ENCODE measurements around the gene COX8C.
"Not testable (repeated sequence)": the region's sequence is repeated elsewhere in the genome, so short reads cannot be mapped to it uniquely, and the experiment has no call there.

Gene COX8C

GRCh38 chr14:93348292-93348691, 1.3 kb downstream of the COX8C start:
- no peak for DNase-seq
- H3K27ac ChIP-seq = no peak overlapping the region; the same call in 1 of the 2 replicates

GRCh38 chr14:93354873-93355272, 7.9 kb downstream of the COX8C start:
- H3K27ac ChIP-seq; H3K36me3 ChIP-seq; H3K9me3 ChIP-seq (ENCODE audit: severe bottlenecking); DNase-seq; H3K4me3 ChIP-seq (ENCODE audit: low read depth, low read length); H3K27me3 ChIP-seq (ENCODE audit: insufficient read depth, low read depth, severe bottlenecking): not testable (repeated sequence)

More at GRCh38 chr14:93348292-93348691, 1.3 kb downstream of the COX8C start:
- Histone ChIP-seq H3K36me3 (no peaks in the 10 kb centered on the region), H3K27me3 (ENCODE audit: insufficient read depth, low read depth, severe bottlenecking) (no peaks in the 10 kb centered on the region), H3K4me3 (ENCODE audit: low read depth, low read length) (no peak overlapping the region), H3K9me3 (ENCODE audit: severe bottlenecking) (no peaks in the 10 kb centered on the region)
- TF ChIP-seq CTCF (IDR thresholded peaks at IDR 0.05; ENCODE audit: low read depth, low read length) = no peak

- peak; percentile 30 for DNase-seq
- Histone ChIP-seq H3K9me3 (ENCODE audit: severe bottlenecking) (no peaks in the 10 kb centered on the region), H3K4me3 (ENCODE audit: low read depth, low read length) (no peak overlapping the region), H3K36me3 (no peaks in the 10 kb centered on the region), H3K27ac (peak overlapping the region; percentile 32), H3K27me3 (ENCODE audit: insufficient read depth, low read depth, severe bottlenecking) (no peaks in the 10 kb centered on the region)
- TF ChIP-seq CTCF (IDR thresholded peaks at IDR 0.05; ENCODE audit: low read depth, low read length) = no peak
Observed at GRCh38 chr14:93368996-93369712, 22.2 kb downstream of the COX8C start.

GRCh38 chr14:93369713-93370266, 22.8 kb downstream of the COX8C start:
- peak overlapping the region; percentile 32 for H3K27ac ChIP-seq
- TF ChIP-seq CTCF (IDR thresholded peaks at IDR 0.05; ENCODE audit: low read depth, low read length) = no peak
- no peaks in the 10 kb centered on the region for H3K27me3 ChIP-seq (ENCODE audit: insufficient read depth, low read depth, severe bottlenecking)
- no peak overlapping the region for H3K4me3 ChIP-seq (ENCODE audit: low read depth, low read length)
- DNase-seq = no peak
- no peaks in the 10 kb centered on the region for H3K9me3 ChIP-seq (ENCODE audit: severe bottlenecking)
- H3K36me3 ChIP-seq = no peaks in the 10 kb centered on the region

GRCh38 chr14:93375673-93376156, 28.7 kb downstream of the COX8C start:
- no peaks in the 10 kb centered on the region for H3K36me3 ChIP-seq
- H3K27ac ChIP-seq = no peak overlapping the region
- no peaks in the 10 kb centered on the region for H3K27me3 ChIP-seq (ENCODE audit: insufficient read depth, low read depth, severe bottlenecking)
- H3K4me3 ChIP-seq (ENCODE audit: low read depth, low read length) = no peak overlapping the region
- no peak for DNase-seq
- no peak for TF ChIP-seq CTCF (IDR thresholded peaks at IDR 0.05; ENCODE audit: low read depth, low read length)
- no peaks in the 10 kb centered on the region for H3K9me3 ChIP-seq (ENCODE audit: severe bottlenecking)

- Histone ChIP-seq H3K27ac (no peak overlapping the region), H3K9me3 (ENCODE audit: severe bottlenecking) (no peaks in the 10 kb centered on the region), H3K4me3 (ENCODE audit: low read depth, low read length) (no peak overlapping the region), H3K27me3 (ENCODE audit: insufficient read depth, low read depth, severe bottlenecking) (no peaks in the 10 kb centered on the region), H3K36me3 (no peaks in the 10 kb centered on the region)
- no peak for TF ChIP-seq CTCF (IDR thresholded peaks at IDR 0.05; ENCODE audit: low read depth, low read length)
- DNase-seq = no peak
Observed at GRCh38 chr14:93379831-93380230, 32.8 kb downstream of the COX8C start.

All from WERI-Rb-1 (cell line).